Measurements from ENCODE around the gene KCTD2.
A peak's percentile ranks its signal among the peaks of the same experiment; 100 is the strongest.
"Not testable (repeated sequence)": the region's sequence is repeated elsewhere in the genome, so short reads cannot be mapped to it uniquely, and the experiment has no call there.

The KCTD2 gene, protein sequence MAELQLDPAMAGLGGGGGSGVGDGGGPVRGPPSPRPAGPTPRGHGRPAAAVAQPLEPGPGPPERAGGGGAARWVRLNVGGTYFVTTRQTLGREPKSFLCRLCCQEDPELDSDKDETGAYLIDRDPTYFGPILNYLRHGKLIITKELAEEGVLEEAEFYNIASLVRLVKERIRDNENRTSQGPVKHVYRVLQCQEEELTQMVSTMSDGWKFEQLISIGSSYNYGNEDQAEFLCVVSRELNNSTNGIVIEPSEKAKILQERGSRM

DNA sequence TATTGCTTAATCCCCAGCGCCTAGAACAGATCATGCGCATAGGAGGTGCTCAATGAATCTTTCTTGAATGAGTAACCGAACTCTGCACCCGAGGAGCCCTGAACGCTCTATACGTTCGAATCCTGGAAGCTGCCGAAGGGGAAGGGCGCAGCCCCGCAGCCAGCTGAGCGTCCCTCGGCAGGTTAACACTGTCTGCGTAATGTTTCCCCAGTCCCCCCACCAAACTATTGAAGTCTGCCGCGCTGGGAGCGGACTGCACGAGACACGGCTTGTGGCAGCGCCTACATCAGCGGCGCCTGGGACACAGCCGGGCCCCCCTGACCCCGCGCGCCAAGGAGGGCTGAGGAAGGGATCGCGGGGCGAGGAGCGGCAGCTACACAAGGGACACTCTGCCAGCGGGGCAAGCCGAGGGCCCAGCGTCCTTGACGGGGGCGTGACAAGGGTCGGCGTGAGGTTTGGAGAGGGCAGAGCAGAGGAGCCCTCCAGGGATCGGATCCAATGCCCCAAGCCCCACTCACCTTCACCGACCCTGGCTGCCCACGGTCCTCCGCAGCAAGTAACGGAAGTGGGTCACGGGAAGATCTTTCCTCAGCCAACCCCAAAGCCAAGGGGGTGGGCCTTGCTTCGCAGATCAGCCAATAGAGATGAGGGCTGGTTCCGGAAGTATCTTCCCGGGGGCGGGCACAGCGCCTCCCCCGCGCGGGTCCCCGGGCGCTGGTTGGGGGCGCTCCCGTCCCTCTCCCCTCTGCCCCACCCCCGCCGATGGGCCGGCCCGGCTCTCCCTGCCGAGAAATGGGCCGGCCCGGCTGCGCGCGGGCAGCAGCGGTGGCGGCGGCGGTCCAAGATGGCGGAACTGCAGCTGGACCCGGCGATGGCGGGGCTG is at the start of gene KCTD2, which contains the start of gene ATP5PD:
TSS of gene KCTD2 (plus strand) at position 819 of the 883 bp plus-strand sequence. CDS start at position 845, 26 bp downstream.
TSS of gene ATP5PD (minus strand) at position 563 of the 883 bp plus-strand sequence. CDS start 4,319 bp downstream, outside the sequence.
- peak; percentile 96 for DNase-seq (ENCODE audit: low spot score)

DNA sequence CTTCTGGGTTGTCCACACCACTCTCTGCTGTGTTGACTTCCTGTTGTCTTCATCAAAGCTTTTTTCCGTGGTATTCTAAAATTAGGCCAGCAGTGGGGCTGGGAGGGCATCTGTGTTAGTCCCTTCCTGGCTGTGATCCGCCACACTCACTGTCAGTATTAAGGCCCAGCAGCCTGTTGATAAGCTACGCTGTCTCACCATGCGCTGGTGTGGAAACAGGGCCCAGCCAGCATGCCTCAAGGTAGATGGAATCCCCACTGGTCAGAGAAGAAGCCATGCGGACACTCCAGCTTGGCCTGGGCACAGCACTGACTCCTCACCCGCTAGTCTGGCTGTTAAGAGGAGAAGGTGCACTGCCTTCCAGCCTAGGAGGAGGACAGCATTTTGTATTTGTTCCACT is 48.2 kb upstream of the KCTD2 start:
- DNase-seq (ENCODE audit: low spot score), result no peak

DNA sequence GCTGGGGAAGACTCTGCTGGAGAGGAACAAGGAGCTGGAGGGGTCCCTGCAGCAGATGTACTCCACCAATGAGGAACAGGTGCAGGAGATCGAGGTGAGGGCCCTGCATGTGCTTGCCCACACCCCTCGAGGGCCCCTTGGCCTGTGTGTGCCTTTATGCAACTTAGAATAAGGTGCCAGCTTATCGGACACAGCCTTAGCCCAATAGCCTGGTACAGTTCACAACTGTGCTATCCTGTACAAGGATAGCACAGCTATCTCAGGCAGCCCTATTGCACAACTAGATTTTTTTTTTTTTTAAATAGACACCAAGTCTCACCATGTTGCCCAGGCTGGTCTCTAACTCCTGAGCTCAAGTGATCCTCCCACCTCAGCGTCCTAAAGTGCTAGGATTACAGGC is 47.5 kb upstream of the KCTD2 start:
- no peak for DNase-seq (ENCODE audit: low spot score)

DNA sequence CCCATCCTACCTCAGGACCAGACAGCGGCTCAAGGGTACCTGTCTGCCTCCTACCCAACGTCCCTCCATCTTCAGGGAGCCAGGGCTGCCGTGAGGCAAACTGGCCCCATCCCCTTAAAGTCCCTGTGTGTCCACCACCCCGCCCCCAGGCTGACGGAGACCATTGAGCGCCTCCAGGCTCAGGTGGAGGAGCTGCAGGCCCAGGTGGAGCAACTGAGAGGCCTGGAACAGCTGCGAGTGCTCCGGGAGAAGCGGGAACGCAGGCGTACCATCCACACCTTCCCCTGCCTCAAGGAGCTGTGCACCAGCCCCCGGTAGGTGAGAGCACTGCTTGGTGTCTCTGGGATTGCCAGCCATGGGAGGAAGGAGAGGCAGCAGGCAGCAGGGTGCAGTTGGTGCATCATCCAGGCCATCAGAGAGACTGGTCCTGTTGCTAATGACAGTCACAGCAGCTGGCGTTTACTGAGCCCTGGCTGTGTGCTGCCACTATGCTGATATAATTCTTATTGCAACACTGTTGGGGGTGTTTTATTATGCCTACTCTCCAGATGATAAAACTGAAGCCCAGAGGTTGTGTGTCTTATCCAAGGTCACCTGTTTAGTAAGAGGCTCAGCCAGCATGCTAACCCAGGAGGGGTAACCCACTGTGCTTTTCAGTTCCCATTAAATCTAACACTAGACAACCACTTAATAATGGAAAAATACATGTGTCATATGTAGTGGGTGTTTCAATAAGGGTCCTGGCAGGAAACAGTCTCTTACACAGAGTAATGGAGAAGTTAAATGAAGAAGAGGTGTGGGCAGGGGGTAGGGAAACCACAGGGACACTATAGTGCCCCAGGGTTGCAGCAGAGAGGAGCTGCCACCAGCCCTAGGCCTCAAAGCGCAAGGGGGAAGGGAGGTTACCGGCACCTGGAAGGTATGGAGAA is 44.8 kb upstream of the KCTD2 start:
- DNase-seq (ENCODE audit: low spot score), result no peak

DNA sequence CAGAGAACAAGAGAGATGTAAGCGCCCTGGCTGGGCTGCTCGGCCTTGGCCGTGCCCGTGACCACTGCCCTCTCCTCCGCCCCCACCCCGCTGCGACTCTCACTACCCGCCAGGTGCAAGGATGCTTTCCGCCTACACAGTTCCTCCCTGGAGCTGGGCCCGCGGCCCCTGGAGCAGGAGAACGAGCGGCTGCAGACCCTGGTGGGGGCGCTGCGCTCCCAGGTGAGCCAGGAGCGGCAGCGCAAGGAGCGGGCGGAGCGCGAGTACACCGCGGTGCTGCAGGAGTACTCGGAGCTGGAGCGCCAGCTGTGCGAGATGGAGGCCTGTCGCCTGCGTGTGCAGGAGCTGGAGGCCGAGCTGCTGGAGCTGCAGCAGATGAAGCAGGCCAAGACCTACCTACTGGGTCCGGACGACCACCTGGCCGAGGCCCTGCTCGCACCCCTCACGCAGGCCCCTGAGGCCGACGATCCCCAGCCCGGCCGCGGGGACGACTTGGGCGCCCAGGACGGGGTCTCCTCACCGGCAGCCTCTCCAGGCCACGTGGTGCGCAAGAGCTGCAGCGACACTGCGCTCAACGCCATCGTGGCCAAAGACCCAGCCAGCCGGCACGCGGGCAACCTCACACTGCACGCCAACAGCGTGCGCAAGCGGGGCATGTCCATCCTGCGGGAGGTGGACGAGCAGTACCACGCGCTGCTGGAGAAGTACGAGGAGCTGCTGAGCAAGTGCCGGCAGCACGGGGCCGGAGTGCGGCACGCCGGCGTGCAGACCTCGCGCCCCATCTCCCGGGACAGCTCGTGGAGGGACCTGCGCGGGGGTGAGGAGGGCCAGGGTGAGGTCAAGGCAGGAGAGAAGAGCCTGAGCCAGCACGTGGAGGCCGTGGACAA is 43.7 kb upstream of the KCTD2 start:
- no peak for DNase-seq (ENCODE audit: low spot score)

DNA sequence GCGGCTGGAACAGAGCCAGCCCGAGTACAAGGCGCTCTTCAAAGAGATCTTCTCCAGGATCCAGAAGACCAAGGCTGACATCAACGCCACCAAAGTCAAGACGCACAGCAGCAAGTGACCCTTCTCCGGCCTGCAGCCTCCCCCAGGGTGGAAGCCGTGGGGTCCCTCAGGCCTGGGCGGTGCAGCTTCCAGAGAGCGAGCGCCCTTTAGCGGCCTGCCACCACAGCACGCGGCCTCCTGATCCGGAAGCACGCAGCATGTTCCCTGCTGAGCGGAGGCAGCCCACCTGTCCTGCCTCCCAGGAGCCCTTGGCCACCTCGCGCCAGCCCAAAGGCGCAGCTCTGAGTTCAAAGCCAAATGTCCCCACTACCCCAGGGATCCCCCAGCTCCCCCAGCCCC is 43.1 kb upstream of the KCTD2 start:
- no peak for DNase-seq (ENCODE audit: low spot score)

DNA sequence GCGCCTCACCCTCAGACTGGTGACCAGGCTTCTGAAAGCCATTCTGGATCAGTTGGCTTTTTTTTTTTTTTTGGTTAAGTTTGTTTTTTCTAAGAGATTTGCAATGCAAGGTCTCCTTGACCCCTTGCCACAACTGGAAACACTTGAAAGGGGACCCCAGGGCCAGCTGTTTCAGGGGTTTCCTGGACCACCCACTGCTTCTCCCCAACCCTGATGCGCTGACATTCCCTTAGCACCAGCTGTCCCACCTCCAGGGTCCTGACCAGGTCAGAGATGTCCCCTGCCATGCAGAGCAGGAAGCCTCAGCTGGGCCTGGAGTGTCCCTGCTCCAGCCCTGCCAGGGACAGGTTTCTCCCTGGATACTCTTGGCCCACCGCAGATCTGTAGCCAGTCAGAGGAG is 42.7 kb upstream of the KCTD2 start:
- DNase-seq (ENCODE audit: low spot score), result no peak

DNA sequence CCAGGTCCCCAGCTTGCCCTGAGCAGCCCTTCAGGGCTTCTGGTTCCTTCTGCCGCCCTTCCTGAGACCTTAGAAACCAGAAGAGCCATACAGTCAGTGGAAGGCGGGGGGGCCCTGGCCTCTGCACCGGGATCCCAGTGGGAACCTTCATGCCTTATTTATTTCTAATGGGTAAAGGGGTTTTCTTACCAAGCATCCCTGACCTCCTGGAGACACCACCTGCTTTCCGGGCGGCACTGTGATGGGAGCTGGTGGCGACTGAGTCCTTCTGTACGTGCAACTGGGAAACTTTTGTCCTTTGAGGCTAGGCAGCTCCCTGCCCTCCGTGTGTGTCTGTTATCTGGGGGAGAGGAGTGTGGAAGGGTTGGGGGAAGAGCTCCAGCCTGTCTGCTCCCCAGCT is 41.7 kb upstream of the KCTD2 start:
- DNase-seq (ENCODE audit: low spot score), result no peak

DNA sequence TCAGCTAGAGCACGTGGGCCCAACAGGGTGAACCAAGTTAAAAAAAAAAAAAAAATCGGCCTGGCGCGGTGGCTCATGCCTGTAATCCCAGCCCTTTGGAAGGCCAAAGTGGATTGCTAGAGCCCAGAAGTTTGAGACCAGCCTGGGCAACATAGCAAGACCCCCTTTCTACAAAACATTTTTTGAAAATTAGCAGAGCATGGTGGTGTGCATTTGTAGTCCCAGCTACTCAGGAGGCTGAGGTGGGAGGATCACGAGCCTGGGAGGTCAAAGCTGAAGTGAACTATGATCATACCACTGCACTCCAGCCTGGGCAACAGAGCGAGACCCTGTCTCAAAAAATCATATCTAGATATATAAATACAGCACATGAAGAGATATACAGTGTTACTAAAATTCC is 40.9 kb upstream of the KCTD2 start:
- DNase-seq (ENCODE audit: low spot score), result not testable (repeated sequence)

DNA sequence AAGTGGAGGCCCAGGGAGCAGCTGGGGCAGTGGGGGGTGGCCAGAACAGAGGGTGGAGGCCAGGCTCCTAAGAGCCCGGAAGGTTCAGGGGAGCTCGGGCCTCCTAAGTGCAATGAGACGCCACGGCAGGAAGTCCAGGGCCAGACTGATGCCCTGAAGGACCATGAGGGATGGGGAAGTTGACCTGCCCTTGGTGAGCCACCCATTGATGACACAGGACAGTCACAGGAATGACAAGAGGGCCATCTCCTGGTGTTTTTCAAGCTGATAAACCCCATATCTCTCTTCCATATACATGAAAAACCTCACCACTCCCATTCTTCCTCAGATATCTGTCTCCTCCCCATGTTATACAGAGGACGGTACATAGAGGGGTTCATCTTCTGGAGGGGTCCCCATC is 40.4 kb upstream of the KCTD2 start:
- DNase-seq (ENCODE audit: low spot score), result no peak

DNA sequence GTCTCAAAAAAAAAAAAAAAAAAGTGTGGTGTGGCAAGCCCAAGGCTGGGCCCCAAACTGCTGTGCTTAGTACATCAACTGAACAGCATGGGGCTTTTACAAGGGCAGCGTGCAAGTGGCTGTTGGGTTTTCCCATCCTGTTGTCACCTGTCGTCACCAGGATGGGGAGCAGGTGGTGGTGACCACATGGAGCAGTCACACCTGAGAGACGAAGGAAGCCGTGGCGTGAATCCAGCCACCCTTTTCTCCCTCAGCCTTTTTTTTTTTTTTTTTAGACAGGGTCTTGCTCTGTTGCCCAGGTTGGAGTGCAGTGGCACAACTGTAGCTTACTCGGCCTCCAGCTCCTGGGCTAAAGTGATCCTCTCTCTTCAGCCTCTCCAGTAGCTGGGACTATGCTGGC is 38.7 kb upstream of the KCTD2 start:
- no peak for DNase-seq (ENCODE audit: low spot score)

DNA sequence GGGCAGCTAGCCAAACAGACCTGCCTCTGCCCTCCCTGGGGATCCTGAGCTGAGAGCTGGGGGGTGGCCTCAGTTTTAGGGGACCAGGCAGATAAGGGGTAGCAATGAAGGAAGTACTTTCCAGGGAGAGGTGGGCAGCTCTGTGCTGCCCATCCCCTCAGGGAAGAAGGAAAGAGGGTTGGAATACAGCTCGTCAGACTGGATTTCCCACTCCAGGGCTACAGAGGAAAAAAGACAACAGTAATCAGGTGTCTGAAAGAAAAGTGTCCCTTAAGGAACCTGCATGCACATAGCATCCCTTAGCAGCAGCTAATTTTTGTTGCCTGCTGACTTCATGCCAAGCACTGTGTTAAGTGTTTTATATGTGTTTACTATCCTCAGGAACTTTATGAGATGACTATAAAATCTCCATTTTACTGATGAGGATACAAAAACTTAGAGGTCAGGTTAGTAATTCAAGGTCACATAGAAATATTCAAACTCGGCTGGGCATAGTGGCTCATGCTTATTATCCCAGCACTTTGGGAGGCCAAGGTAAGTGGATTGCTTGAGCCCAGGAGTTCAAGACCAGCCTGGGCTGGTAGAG is 37.8 kb upstream of the KCTD2 start:
- DNase-seq (ENCODE audit: low spot score), result no peak

DNA sequence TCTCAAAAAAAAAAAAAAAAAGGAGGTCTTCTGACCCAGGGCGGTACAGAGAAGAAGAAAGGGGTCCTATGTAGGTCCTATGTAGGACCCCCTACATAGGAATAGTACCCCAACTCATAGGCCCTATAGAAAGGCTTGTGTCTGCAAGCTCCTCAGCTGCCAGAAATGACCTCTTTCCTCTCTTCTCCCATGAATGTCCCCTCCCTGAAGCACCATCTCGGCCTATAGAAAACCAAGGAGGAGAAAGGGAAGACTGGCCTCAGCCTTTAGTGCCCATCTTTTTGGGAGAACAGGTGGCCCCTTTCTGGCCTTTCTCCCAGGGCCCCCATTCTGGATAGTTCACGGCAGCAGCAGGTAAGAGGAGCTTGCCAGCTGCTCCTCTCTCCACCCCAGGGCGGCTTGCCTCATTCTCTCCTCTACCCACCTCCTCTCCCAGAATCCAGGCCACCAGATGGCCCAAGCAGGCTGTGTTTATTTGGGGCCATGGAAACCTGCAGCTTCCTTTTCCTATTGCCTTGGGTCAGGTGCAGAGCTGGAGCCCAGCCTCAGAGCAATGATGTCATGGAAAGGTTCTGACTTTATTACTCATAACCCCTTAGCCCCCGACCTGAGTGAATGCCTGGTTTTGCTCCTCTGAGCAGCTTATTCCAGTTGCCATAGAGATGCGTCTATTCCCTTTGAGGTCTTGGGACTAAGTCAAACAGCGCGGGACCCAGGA is 36.2 kb upstream of the KCTD2 start:
- no peak for DNase-seq (ENCODE audit: low spot score)

DNA sequence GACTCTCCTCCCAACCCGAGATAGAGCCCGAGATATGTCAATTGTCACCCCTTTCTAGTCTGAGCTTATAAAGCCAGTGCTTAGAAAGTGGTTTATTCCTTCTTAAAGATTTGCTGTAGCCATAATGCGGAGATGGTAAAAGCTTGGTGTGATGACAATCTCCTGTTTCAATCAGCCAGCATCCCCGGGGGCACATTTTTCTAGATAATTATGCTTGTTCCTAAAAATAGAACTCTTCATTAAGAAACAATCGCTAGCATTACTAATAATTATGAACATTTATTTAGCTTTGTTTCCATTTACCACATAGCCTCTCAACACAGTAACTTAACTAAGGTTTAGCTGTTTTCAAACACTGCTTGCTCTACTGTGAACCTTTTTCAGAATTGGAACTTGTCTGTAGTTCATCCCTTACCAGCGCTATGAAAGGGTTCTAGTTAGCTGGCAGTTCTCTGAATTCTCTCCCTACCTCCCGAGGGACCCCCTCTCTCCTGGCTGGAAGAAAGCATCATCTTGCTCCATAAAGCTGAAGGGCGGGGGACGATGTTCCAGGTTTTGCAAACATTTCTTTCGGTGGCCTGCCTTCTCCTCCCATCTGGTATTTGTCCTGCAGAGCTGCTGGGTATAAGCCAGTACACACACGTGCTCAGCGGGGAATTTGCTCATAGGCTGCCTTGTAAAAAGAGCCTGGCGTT is 35.5 kb upstream of the KCTD2 start:
- no peak for DNase-seq (ENCODE audit: low spot score)

DNA sequence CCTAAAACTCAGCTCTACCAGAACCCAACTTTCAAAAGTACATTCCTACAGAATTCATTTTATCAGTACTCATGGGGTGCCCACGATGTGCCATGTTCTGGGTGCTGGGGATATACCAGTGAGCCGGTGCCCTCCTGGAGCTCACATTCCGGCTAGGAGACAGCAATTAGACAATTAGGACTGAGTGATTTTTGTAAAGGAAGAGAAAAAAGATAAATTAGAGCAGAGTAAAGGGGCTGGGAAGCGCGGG is 35.0 kb upstream of the KCTD2 start:
- DNase-seq (ENCODE audit: low spot score), result no peak

DNA sequence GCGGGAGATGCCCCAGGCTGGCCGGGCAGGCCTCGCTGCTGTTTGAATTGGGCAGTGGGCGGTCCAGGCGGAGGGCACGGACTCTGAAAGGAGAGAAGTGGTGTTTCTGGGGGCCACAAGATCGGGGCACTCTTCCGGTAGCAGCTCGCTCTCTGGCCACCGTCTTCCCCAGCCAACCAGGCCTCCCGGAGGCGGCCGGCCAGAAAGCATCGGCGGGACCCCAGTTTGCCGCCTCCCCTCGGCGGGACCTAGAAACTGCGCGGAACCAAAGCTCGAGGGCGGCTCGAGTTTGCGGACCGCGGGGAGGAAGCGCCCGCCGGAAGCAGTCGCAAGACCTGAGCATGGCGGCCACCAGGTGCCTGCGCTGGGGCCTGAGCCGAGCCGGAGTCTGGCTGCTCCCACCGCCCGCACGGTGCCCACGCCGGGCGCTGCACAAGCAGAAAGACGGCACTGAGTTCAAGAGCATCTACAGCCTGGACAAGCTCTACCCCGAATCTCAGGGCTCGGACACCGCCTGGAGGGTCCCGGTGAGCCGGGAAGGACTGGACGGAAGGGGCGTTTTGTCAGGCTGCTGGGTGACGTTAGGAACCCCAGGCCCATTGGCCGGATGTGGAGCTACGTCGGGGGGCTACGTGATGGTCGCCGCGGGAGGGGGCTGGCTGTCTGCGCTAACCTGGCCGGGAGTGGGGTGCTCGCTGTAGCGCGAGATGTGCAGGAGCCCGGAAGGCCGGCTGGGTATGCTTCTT is 34.5 kb upstream of the KCTD2 start, which contains the start of gene MRPL58:
TSS of gene MRPL58 (plus strand) at position 325 of the 746 bp plus-strand sequence. CDS start at position 342, 17 bp downstream.
- peak; percentile 82 for DNase-seq (ENCODE audit: low spot score)

DNA sequence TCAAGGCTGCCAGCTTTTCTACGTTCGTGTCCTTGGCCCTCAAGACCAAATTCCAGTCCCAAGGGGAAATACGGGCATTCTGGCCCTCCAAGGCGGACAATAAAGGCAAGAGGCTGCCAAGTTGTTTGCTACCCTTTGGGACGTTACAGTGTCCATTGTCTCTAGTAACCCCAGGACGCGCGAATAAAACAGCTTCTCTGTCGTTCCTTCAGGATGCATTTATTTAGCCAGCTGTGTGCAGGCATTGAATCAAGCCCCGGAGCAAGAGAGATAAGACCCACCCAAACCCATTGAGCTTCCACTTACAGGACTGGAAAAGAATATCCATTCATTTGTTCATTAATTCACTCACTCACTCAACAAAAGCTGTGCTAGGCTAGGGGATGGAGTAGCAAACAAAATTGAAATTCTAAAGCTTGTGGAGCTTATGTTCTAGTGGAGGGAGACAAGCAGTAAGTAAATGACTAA is 33.9 kb upstream of the KCTD2 start:
- DNase-seq (ENCODE audit: low spot score), result no peak

DNA sequence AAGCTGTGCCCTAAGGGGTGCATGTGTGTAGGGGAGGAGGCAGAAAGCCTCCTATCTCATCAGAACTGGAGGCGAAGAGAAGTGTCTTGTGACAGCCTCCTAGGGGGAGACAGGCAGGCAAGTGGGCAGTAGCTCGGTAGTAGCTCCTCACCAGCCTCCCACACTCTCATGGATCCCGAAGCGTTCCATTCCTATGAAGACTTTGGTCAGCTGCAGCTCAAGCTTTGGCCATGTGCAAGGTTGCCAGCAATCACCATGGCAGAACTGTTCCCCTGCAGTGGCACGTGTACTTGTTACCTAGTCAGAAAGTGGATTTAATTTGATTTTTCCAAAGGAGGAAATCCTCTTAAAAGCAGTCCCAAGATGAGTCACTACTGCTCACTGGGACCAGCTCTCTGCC is 27.9 kb upstream of the KCTD2 start:
- DNase-seq (ENCODE audit: low spot score), result no peak

DNA sequence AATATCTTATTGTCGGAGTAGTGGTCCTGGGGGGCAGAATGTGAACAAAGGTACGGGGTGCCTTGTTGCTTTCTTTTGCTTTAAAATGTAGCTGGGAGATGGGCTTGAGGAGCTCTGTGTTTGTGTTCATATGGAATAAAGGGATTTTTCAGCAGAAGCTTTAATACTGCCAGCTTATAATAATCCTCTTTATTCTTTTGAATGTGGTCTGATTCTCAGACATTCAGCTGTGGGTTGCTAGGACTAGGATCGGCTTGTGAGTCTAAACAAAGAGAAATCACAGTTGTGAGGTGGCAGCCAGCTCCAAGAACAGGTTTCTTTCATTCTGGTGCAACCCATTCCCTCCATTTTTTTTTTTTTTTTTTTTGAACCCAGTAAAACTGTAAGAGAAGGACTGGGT is 27.3 kb upstream of the KCTD2 start:
- no peak for DNase-seq (ENCODE audit: low spot score)

All from CD4-positive, alpha-beta T cell treated with Interleukin-2 at 100 ng/mL for 4 hours (primary cell).